ENCODE data around the gene SSH2. TPM values are rescaled to one million over a fixed set of nuclear protein-coding genes. Genes with fewer than 3 reads are reported as not detected.
"Not testable (repeated sequence)": the region's sequence is repeated elsewhere in the genome, so short reads cannot be mapped to it uniquely, and the experiment has no call there.

Gene SSH2
- polyA plus RNA-seq, 3 donors = 7.8 to 16.1 (median 15.1) TPM

DNA sequence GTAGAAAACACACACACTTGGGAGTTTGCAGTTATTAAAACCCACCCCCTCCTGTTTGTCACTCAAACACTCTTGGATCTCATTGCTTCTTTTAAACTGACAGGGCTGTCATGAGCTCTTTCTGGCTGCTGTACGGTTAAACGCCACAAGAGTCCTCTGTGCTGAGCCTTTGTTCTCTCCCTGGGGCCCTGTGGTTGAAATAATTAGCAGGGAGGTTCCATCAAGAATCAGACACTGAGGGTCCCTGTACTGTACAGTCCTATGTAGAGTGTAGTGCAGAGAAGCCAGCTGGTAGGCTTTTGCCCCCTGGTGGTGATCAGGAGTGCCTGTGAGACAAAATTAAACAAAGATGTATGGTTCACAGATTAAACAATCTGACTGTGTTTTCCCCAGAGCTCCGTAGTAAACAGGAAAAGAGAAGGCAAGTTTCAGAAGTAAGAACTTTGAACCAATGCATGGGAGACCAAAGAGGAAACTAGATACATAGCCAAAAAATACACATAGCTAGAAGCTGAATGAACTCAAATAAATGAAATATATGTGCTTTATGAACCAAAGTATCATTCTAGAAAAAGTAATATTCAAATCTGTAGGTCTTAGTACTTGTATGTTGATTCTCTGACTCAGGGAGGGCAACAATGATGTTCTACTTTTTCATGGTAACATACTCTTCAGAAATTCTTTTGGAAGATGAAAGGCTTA is 1.4 kb upstream of the SSH2 start:
- 0 to 1% (median 0%) methylated on average over 3 of the region's 3 CpGs for WGBS, 3 donors
- H3K27ac ChIP-seq (ENCODE audit: low read depth, low read length) = no peak overlapping the region

DNA sequence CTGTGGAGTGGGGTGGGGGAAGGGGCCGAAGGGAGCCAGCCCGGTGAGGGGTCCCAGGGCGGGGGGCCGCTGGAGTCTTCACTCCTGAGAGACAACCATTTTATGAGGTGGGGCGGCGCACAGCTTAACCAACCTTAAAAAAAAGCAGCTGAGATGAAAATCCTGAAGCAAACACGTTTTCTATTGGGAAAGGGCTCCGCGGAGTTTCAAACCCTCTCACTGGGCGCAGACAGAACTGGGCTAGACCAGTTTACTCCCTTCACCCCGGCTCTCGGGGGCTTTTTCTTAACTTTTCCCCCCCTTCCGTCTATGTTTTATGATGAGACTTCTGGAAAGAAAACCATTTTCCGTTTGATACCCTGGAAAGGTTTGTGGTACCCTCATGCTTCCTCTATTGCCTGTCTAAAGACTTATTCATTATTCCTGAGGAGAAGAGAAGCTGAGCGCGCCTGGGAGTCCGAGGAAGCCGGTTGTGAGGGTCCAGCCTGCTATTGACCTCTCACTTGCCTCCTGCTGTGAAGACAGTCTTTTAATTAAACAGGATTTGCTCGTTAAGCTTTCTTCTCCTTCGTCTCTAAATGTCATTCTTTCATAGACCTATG is 482 bp upstream of the SSH2 start:
- 0 to 2% (median 1%) methylated on average over 20 of the region's 20 CpGs for WGBS, 3 donors

DNA sequence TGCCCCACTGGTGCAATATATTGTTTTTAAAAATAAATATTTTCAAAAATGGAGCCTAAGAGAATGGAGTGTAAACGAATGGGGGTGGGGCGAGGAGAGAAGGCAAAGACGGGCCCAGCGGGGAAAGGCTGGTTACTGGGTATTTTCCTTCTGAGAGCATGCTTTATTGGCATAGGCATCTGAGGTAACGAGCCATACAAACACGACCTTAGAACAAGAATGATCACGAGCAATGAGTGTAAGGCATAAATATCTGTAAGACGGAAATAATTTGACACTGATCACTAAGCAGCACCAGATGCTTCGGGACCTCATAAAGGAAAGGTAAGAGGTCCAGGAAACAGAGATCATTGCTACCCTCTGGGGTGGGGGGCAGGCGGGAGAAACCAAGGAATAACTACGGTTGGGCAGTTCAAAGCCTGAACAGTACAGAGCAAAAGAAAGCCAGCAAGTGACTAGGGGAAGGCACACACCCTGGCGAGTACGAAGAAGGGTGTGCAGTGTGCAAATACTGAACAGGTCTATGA is 959 bp downstream of the SSH2 start:
- 2 to 4% (median 3%) methylated on average over 13 of the region's 13 CpGs for WGBS, 3 donors
- H3K27ac ChIP-seq (ENCODE audit: low read depth, low read length) = no peak overlapping the region

More for the DNA sequence above, 482 bp upstream of the SSH2 start:
- no peak overlapping the region for H3K27ac ChIP-seq (ENCODE audit: low read depth, low read length)

- WGBS, 3 donors = 9 to 11% (median 10%) methylated on average over 1 of the region's 1 CpG
- no peak overlapping the region for H3K27ac ChIP-seq (ENCODE audit: low read depth, low read length)
These were observed 2.5 kb downstream of the SSH2 start for GRCh38 chr17:29927546-29927945.

DNA sequence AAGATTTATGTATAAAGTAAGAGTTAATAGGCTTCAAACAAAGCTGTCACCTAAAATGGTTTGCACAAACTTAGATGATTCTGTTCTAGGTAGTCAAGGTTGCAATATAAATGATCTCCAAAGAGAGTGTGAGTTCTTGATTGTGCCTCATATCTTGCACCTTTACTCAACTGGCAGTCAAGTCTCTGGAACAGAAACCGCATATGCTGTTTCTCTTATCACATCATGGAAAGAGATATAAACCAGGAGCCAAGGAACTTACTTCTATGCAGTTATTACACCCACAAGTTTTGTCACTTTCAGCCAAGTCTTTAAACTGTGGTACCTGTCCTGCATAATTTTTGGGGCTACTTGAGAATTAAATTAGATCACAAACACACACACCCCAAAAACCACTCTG is 5.2 kb downstream of the SSH2 start:
- 33 to 85% (median 84%) methylated on average over 1 of the region's 1 CpG for WGBS, 3 donors
- no peak overlapping the region for H3K27ac ChIP-seq (ENCODE audit: low read depth, low read length)

DNA sequence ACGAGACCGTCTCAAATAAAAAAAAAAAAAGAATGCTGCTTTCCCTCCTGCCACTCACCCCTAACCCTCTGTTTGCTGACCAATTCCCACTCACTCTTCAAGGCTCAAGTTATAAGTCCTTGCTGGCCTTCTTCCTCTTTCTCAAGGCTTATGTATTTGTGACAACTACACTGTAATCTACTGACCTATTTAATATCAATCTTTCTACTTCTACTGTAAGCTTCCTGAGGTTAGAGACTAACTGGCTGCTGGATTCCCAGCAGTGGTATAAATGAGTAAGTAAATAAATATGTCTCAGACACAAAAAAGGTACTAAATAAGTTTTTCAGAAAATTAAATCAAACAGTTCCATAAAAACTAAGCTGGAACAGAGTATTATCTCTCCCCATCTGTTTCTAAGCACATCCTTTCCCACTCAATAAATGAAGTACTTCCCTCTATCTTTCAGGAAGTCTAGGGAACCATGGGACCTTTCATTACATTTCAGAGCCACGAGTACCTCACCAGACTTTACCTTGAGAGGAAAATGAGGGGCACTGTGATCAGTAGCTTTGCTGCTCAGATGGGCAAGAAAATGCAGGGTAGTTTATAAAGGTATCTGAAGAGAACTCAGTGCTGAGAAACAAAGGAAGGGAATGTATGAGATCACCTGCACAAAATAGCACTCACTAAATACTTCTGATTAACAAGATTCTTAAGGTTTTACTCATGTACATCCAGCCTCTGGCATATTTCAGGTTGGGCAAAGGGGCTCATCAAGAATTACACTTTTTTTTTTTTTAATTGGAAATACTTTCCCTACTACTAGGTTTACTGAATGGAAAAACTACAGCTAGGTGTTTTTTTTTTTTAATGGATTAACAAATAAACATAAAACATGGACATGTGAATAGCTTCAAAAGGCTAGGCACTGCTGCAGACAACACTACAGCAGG is 10.8 kb downstream of the SSH2 start:
- H3K27ac ChIP-seq (ENCODE audit: low read depth, low read length) = no peak overlapping the region

DNA sequence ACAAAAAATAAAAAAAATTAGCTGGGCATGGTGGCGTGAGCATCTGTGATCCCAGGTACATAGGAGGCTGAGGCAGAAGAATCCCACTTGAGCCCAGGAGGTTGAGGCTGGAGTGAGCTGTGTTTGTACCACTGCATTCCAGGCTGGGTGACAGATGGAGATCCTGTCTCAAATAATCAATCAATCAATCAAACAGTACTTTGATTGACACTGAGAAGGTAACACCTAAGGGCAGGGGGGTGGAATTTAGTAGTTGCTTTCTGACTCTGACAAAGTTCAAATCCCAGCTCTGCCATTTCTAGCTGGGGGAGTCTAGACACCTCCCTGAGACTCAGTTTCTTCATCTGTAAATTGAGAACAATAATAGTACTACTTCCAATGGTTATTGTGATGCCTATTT is 12.0 kb downstream of the SSH2 start:
- no peak overlapping the region for H3K27ac ChIP-seq (ENCODE audit: low read depth, low read length)
- WGBS, 3 donors = 92 to 100% (median 98%) methylated on average over 1 of the region's 1 CpG

More for the DNA sequence above, 10.8 kb downstream of the SSH2 start:
- 32 to 73% (median 69%) methylated on average over 3 of the region's 3 CpGs for WGBS, 3 donors

- WGBS, 3 donors = 73 to 82% (median 81%) methylated on average over 2 of the region's 2 CpGs
- no peak overlapping the region for H3K27ac ChIP-seq (ENCODE audit: low read depth, low read length)
These were observed 15.1 kb downstream of the SSH2 start for GRCh38 chr17:29914819-29915537.

DNA sequence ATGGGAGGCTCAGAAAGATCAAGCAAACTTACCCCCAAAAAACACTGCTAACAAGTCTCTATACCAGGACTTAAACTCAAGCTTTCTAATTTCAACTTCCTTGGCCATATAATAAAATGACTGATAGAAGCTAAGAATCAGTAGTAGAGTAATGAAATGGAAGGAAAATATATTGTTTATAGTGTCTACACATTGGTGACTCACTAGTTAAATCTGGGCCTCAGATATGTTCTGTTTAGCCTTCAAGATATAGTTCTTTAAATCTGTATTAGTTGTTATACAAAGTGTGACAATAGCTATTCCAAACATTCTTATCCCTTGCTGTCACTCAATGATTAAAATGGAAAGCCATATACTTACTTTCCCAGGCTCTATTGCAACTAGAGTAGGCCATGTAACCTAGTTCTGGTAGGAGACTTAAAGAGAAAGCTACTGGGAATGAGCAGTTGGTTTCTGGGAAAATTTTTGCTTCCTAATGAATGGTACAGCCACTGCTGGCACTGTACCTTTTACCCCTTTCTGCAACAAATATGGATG is 18.3 kb downstream of the SSH2 start:
- no peak overlapping the region for H3K27ac ChIP-seq (ENCODE audit: low read depth, low read length)

- no peak overlapping the region for H3K27ac ChIP-seq (ENCODE audit: low read depth, low read length)
- WGBS, 3 donors = 86 to 89% (median 88%) methylated on average over 6 of the region's 6 CpGs
These were observed 20.6 kb downstream of the SSH2 start for GRCh38 chr17:29909236-29910003.

GRCh38 chr17:29906969-29907368 is 23.1 kb downstream of the SSH2 start:
- WGBS, 3 donors = 98 to 99% (median 98%) methylated on average over 2 of the region's 2 CpGs
- H3K27ac ChIP-seq (ENCODE audit: low read depth, low read length) = no peak overlapping the region

- no peak overlapping the region for H3K27ac ChIP-seq (ENCODE audit: low read depth, low read length)
- 93 to 99% (median 97%) methylated on average over 3 of the region's 3 CpGs for WGBS, 3 donors
These were observed 24.2 kb downstream of the SSH2 start for GRCh38 chr17:29905879-29906167.

GRCh38 chr17:29905086-29905878 is 24.7 kb downstream of the SSH2 start:
- WGBS, 3 donors = 79 to 98% (median 96%) methylated on average over 3 of the region's 3 CpGs
- no peak overlapping the region for H3K27ac ChIP-seq (ENCODE audit: low read depth, low read length)

GRCh38 chr17:29903471-29903870 is 26.6 kb downstream of the SSH2 start:
- no peak overlapping the region for H3K27ac ChIP-seq (ENCODE audit: low read depth, low read length)
- WGBS, 3 donors = 87 to 89% (median 89%) methylated on average over 2 of the region's 2 CpGs

DNA sequence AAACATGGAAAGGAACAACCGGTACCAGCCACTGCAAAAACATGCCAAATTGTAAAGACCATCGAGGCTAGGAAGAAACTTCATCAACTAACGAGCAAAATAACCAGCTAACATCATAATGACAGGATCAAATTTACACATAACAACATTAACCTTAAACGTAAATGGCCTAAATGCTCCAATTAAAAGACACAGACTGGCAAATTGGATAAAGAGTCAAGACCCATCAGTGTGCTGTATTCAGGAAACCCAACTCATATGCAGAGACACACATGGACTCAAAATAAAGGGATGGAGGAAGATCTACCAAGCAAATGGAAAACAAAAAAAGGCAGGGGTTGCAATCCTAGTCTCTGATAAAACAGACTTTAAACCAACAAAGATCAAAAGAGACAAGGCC is 32.9 kb downstream of the SSH2 start:
- WGBS, 3 donors = 88 to 97% (median 93%) methylated on average over 4 of the region's 4 CpGs

DNA sequence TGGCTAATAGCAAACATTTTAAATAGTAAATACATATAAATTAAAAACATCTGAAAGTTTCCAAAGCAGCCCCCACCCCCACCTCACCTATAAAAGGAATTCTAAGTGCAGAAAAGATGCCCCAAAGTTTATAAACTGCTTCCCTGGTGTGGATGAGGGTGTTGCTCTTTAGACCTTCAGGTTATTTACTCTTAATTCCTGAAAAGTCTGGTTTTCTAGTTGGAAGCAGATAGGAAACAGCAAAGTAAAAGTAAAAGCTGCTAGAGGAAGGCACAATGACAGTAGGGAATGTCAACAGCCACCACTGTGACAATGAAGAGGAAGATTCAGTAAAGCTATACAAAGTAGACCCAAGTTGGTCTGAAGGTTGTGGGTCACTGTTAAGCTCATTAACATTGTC is 37.8 kb downstream of the SSH2 start:
- H3K27ac ChIP-seq (ENCODE audit: low read depth, low read length) = no peak overlapping the region

More for the DNA sequence above, 32.9 kb downstream of the SSH2 start:
- not testable (repeated sequence) for H3K27ac ChIP-seq (ENCODE audit: low read depth, low read length)

DNA sequence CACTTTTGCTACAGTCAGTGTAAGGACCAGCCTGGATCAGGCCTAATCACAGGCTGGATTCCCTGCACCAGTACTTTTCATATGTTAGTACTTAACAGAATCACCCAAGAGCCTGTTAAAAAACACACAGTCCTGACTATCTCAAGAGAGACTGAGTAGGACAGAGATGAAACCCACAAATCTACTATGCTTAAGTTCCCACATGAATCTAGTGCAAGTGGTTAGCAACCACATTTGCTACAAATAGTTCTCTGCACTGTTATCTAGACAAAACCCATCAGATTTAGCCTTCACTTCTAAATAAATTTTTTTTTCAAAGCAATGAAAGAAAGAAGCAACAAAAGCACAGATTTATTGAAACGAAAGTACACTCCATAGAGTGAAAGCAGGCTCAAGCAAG is 38.9 kb downstream of the SSH2 start:
- 89 to 94% (median 93%) methylated on average over 1 of the region's 1 CpG for WGBS, 3 donors

More for the DNA sequence above, 38.9 kb downstream of the SSH2 start:
- H3K27ac ChIP-seq (ENCODE audit: low read depth, low read length) = no peak overlapping the region
